Ectodermal cell (in vitro differentiated cells): ENCODE data around the gene SLC1A2.

ENCODE experiments used
- H3K27ac ChIP-seq: 2 replicates; pipeline ENCODE4 v1.7.0; 2013; ENCODE audit warnings: mild to moderate bottlenecking, low read depth, low read length; ENCODE audit not compliant: insufficient read depth, poor library complexity, severe bottlenecking
- H3K27me3 ChIP-seq: 2 replicates; pipeline ENCODE4 v1.7.0; 2013; ENCODE audit warnings: mild to moderate bottlenecking, low read length; ENCODE audit not compliant: insufficient read depth, control insufficient read depth, poor library complexity, severe bottlenecking
- H3K36me3 ChIP-seq: one replicate; pipeline ENCODE4 v1.7.0; 2013; ENCODE audit warnings: low read length; ENCODE audit not compliant: control insufficient read depth, insufficient read depth
- H3K4me1 ChIP-seq: one replicate; pipeline ENCODE4 v1.7.0; 2013; ENCODE audit warnings: low read length; ENCODE audit not compliant: control insufficient read depth, insufficient read depth
- H3K4me3 ChIP-seq: 2 replicates; pipeline ENCODE4 v1.7.0; 2013; ENCODE audit warnings: low read depth, low read length, control low read depth; ENCODE audit not compliant: insufficient read depth
- H3K9me3 ChIP-seq: 2 replicates; pipeline ENCODE4 v1.7.0; 2013; ENCODE audit warnings: mild to moderate bottlenecking, low read length, moderate library complexity; ENCODE audit not compliant: control insufficient read depth
- WGBS, 2 experiments: methylation state at CpG; one replicate each; pipeline ENCODE4 v1.1.7; 2013; ENCODE audit warnings: missing lambda C conversion rate in 2 of 2; 5-methylcytosine and 5-hydroxymethylcytosine counted together

The SLC1A2 gene

DNA sequence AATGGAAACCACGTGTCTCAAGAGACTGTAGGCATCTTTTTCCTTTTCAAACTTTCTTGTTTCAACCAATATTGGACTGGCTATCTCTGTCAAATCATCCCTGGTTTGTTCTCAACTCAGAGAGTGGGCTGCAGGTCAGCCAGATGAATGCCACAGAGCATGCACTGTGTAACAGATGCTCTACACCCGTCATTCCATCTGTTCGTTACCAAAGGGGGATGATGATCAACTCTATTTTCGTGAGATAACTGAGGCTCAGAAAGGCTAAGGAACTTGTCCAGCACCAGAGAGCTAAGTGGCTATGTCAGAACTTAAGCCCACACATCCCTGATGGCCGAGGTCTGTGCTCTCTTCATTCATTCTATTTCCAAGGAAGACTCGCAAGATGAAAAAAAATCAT lies 42.1 kb downstream of the SLC1A2 start:
- H3K27ac ChIP-seq: no peak overlapping the region
- H3K4me3 ChIP-seq: no peak overlapping the region
- no peaks in the 10 kb centered on the region for H3K9me3 ChIP-seq
- no peaks in the 10 kb centered on the region for H3K36me3 ChIP-seq
- H3K27me3 ChIP-seq: no peaks in the 10 kb centered on the region
- WGBS, 2 experiments: 92% methylated on average over 6 of the region's 6 CpGs
- H3K4me1 ChIP-seq: no peaks in the 10 kb centered on the region

DNA sequence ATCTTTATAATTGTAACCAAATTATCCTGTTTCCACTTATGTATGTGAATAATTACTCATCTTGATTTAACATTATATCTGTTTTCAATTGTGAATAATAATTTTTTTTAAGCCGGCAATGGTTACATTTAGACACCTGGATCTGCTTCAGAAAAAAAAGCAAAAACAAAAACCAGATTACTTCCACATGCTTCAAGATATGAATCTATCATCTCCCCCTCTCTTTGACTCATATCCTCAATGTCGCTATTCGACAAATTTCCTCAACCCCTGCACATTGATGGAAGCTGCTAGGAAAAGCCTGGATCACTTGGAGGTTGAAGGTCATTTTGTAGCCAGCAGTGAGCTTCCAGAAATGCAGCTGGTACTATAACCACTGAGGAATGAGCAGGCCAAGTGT lies 42.7 kb downstream of the SLC1A2 start:
- Histone ChIP-seq H3K4me1 (no peaks in the 10 kb centered on the region), H3K27ac (no peak overlapping the region), H3K9me3 (no peaks in the 10 kb centered on the region), H3K27me3 (no peaks in the 10 kb centered on the region), H3K4me3 (no peak overlapping the region), H3K36me3 (no peaks in the 10 kb centered on the region)
- WGBS, 2 experiments: 93 to 98% methylated on average over 3 of the region's 3 CpGs

DNA sequence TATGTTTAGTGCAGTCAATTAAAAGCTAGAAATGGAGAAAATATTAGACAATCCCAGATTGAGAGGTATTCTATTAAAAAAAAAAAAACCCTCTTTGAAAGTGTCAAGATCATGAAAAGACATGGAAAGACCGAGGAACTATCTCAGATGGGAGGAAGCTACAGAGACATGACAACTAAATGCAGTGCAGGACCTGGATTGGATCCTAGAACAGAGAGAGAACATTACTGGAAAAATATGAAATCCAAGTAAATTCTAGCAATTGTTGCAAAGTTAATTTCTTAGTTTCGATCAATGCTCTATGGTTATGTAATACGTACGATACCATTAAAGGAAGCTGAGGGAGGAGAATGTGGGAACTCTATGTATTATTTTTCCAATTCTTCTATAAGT lies 43.2 kb downstream of the SLC1A2 start:
- Histone ChIP-seq H3K4me1 (no peaks in the 10 kb centered on the region), H3K27ac (no peak overlapping the region), H3K9me3 (no peaks in the 10 kb centered on the region), H3K36me3 (no peaks in the 10 kb centered on the region), H3K4me3 (no peak overlapping the region), H3K27me3 (no peaks in the 10 kb centered on the region)
- 100% methylated on average over 3 to 4 of the region's 4 CpGs for WGBS, 2 experiments

DNA sequence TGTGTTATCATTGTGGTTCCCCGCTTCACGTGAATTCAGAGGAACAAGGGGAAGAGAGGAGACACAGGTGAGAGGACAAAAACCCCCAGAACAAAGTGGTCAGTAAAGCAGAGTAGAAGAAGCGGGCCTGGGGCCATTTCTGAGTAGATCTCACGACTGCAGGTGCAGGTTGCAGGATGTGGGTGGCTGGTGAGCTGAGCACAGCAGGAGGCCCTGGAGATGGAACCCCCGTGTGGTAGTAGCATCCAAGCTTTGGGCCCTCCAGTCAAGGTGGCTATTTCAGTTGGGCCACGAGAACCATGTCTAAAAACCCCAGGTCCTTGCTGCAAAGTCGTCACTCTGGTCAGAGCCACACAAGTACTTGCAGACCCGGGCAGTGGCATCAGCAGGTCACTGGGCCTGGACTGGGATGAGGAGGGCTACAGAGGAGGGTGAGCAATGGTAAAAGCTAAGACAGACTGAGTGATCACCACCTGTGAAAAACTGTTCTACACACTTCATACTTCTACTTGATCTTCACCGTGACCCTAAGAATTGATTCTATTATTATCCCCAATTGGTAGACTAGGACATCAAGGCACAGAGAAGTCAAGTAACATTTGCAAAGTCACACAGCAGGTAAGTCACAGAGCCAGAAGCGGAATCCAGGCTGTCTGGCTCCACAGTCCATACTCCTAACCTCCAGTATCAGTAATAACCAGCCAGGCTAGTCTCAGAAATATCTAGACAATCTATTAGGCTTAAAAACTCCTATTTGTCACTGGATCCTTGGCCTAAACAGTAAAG lies 43.8 kb downstream of the SLC1A2 start:
- Histone ChIP-seq H3K36me3 (no peaks in the 10 kb centered on the region), H3K9me3 (no peaks in the 10 kb centered on the region), H3K27me3 (no peaks in the 10 kb centered on the region), H3K27ac (no peak overlapping the region), H3K4me3 (no peak overlapping the region), H3K4me1 (no peaks in the 10 kb centered on the region)
- WGBS, 2 experiments: 91 to 92% methylated on average over 10 of the region's 10 CpGs

DNA sequence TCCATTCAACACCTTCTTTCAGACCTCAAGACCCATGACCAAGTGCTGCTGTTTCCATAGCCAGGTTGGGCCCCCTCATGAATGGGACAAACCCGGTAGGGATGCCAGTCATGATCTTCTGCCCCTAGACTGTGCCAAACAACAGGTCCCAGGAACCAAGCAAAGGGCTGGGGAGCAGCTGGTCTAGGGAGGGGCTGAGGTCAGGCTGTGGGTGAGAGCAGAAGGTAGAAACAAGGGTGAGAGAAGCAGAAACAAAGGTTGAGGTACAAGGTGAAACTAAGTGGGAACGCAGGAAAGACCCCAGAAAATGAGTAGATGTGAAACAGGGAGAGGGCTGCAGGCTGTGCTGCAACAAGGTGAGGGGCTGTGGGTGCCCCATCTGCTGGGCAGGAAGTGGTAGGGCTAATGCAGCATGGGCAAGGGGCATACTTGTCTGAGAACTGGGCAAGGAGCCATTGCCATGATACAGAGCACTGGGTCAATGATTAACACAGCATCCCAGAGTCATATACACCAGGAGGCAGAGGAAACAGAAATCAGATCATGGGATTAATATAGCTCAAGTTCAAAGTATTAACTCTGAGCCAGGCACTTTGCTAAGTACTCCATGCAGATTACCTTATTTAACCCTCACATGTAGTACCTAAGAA lies 45.9 kb downstream of the SLC1A2 start:
- Histone ChIP-seq H3K27me3 (no peaks in the 10 kb centered on the region), H3K36me3 (no peaks in the 10 kb centered on the region), H3K4me3 (no peak overlapping the region), H3K27ac (no peak overlapping the region), H3K4me1 (no peaks in the 10 kb centered on the region), H3K9me3 (no peaks in the 10 kb centered on the region)
- WGBS, 2 experiments: 86 to 90% methylated on average over 2 of the region's 2 CpGs

DNA sequence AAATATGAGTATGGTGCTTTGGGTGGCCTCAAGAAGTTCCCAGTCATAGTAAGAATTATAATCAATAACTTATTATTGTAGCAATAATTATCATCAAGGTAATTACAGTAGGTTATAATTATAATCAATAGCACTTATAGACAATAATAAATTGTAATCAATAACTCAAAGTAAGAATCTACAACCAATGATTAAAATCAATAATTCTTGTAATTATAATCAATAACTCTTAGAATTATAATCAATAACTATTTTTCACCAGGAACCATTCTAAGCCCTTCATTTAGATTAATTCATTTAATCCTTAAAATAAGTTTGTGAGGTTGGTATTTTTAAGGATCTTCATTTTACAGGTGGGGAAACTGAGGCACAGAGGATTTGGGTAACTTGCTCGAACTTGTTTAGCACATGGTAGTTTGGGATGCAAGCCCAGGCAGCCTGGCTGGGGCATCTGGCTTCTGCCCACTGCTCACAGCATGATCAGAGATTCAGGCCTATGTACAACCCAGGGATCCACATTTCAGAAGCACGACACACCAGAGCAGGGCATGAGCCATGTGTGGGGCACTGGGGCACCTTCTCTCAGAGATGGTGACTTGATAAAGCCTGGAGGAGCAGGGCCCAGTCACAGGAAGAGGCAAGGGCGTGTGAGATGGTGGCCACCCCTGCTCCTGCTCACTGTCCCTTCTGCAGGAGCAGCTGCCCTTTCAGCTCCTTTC lies 46.6 kb downstream of the SLC1A2 start:
- no peak overlapping the region for H3K4me3 ChIP-seq
- no peak overlapping the region for H3K27ac ChIP-seq
- 92 to 95% methylated on average over 3 of the region's 3 CpGs for WGBS, 2 experiments
- no peaks in the 10 kb centered on the region for H3K36me3 ChIP-seq
- no peaks in the 10 kb centered on the region for H3K27me3 ChIP-seq
- H3K9me3 ChIP-seq: no peaks in the 10 kb centered on the region
- H3K4me1 ChIP-seq: no peaks in the 10 kb centered on the region

DNA sequence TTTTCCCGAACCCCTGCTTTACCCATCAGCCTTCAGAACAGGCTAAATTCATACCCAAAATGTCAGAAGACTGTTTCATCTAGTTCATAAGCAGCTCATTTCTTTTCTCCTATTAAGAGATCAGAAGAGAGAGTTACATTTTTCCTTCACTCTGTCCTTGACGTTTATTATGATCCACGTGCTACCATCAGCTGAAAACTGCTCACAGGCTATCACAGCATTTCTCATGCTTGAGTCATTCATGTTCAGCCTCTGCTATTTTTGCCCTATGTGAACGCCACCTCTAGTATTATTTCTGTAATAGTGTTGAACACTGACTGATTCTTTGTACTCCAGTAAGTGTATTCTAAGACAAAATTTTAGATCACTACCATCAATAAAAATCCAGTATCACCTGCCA lies 51.9 kb downstream of the SLC1A2 start:
- Histone ChIP-seq H3K36me3 (no peaks in the 10 kb centered on the region), H3K4me1 (peaks cover 5% of the 10 kb centered on the region), H3K4me3 (no peak overlapping the region), H3K9me3 (no peaks in the 10 kb centered on the region), H3K27me3 (no peaks in the 10 kb centered on the region), H3K27ac (no peak overlapping the region)
- 92 to 95% methylated on average over 3 to 4 of the region's 4 CpGs for WGBS, 2 experiments

DNA sequence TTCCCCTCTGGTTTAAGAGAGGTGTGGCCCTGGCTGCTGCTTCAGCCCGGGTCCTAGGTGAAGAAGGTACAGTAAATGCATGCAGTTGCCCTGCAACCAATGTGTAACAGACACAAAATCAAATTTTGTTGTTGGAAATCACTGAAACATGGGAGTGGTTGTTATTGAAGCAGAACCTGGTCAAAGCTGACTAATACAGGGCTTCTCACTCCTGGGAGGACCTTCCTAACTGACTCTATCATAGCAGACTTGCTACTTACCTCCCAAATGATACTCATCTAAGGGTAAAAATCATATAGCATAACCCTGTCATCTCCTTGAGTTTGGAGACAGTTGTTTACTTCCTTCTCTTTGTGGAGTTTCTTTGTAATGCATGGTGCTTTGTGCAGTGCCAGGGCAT lies 52.6 kb downstream of the SLC1A2 start:
- 92 to 94% methylated on average over 1 of the region's 1 CpG for WGBS, 2 experiments
- H3K9me3 ChIP-seq: no peaks in the 10 kb centered on the region
- no peak overlapping the region for H3K27ac ChIP-seq
- H3K4me3 ChIP-seq: no peak overlapping the region
- no peaks in the 10 kb centered on the region for H3K27me3 ChIP-seq
- H3K36me3 ChIP-seq: no peaks in the 10 kb centered on the region
- peaks cover 5% of the 10 kb centered on the region for H3K4me1 ChIP-seq

DNA sequence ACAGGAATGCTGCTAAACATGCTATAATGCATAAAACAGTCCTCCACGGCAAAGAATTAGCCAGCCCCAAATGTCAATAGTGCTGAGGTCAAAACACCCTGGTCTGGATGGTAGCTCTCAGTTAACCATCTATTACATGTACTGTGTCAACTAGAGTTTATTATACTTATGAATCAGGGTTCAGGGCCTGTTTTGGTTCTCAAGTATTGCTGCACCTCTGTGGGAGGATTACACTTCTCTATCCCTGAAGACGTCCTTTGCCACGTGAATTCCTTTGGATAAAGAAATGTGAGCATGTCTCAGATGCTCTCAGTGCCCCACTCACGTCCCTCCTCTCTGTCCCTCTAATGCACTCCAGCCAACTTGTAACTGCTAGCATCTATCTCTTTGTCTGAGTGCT lies 53.4 kb downstream of the SLC1A2 start:
- H3K4me1 ChIP-seq: peaks cover 5% of the 10 kb centered on the region
- H3K36me3 ChIP-seq: no peaks in the 10 kb centered on the region
- WGBS, 2 experiments: 86 to 88% methylated on average over 4 of the region's 4 CpGs
- no peaks in the 10 kb centered on the region for H3K9me3 ChIP-seq
- no peaks in the 10 kb centered on the region for H3K27me3 ChIP-seq
- no peak overlapping the region for H3K4me3 ChIP-seq
- no peak overlapping the region for H3K27ac ChIP-seq

DNA sequence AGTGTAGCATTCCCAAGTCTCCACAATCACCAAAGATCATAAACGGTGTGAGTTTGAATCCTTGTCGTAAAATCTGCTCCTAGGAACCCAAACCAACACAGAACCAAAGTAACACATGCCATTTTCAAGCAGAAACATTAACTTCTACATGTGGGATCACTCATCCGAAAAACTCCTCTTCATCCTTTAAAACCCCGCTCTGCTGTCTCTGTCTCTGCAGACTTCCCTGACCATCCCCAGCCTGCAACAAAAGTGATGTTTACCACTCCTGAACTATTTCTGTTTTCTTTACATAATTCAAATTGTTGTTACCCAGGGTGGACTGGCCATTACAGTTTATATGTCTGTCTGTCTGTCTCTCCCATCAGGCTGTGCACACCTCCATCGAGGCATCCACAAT lies 54.0 kb downstream of the SLC1A2 start:
- no peaks in the 10 kb centered on the region for H3K27me3 ChIP-seq
- no peak overlapping the region for H3K4me3 ChIP-seq
- no peaks in the 10 kb centered on the region for H3K36me3 ChIP-seq
- no peaks in the 10 kb centered on the region for H3K9me3 ChIP-seq
- H3K4me1 ChIP-seq: peaks cover 5% of the 10 kb centered on the region
- no peak overlapping the region for H3K27ac ChIP-seq
- 93 to 95% methylated on average over 5 of the region's 5 CpGs for WGBS, 2 experiments
